Measurements from ENCODE around the gene ZBTB7C.

ZBTB7C gene

GRCh38 chr18:48263914-48264902 lies 145.0 kb downstream of the ZBTB7C start:
- DNase-seq (ENCODE audit: low read depth in 1 of 2, low spot score in 1 of 2) = no peak

GRCh38 chr18:48263192-48263853 lies 145.9 kb downstream of the ZBTB7C start:
- no peak for DNase-seq (ENCODE audit: low read depth in 1 of 2, low spot score in 1 of 2)

- no peak for DNase-seq (ENCODE audit: low read depth in 1 of 2, low spot score in 1 of 2)
Observed at GRCh38 chr18:48260237-48260636, 148.9 kb downstream of the ZBTB7C start.

- DNase-seq (ENCODE audit: low read depth in 1 of 2, low spot score in 1 of 2) = no peak
Observed at GRCh38 chr18:48256848-48257247, 152.3 kb downstream of the ZBTB7C start.

- no peak for DNase-seq (ENCODE audit: low read depth in 1 of 2, low spot score in 1 of 2)
Observed at GRCh38 chr18:48254077-48254602, 155.0 kb downstream of the ZBTB7C start.

- DNase-seq (ENCODE audit: low read depth in 1 of 2, low spot score in 1 of 2) = no peak
Observed at GRCh38 chr18:48252525-48252924, 156.7 kb downstream of the ZBTB7C start.

- DNase-seq (ENCODE audit: low read depth in 1 of 2, low spot score in 1 of 2) = no peak
Observed at GRCh38 chr18:48250918-48251317, 158.3 kb downstream of the ZBTB7C start.

GRCh38 chr18:48250362-48250907 lies 158.7 kb downstream of the ZBTB7C start:
- DNase-seq (ENCODE audit: low read depth in 1 of 2, low spot score in 1 of 2) = no peak

GRCh38 chr18:48249854-48250253 lies 159.3 kb downstream of the ZBTB7C start:
- DNase-seq (ENCODE audit: low read depth in 1 of 2, low spot score in 1 of 2) = no peak

GRCh38 chr18:48244530-48244929 lies 164.7 kb downstream of the ZBTB7C start:
- no peak for DNase-seq (ENCODE audit: low read depth in 1 of 2, low spot score in 1 of 2)

- DNase-seq (ENCODE audit: low read depth in 1 of 2, low spot score in 1 of 2) = no peak
Observed at GRCh38 chr18:48238636-48239035, 170.5 kb downstream of the ZBTB7C start.

GRCh38 chr18:48238206-48238605 lies 171.0 kb downstream of the ZBTB7C start:
- no peak for DNase-seq (ENCODE audit: low read depth in 1 of 2, low spot score in 1 of 2)

- no peak for DNase-seq (ENCODE audit: low read depth in 1 of 2, low spot score in 1 of 2)
Observed at GRCh38 chr18:48236822-48237221, 172.4 kb downstream of the ZBTB7C start.

- DNase-seq (ENCODE audit: low read depth in 1 of 2, low spot score in 1 of 2) = no peak
Observed at GRCh38 chr18:48230467-48231113, 178.6 kb downstream of the ZBTB7C start.

- no peak for DNase-seq (ENCODE audit: low read depth in 1 of 2, low spot score in 1 of 2)
Observed at GRCh38 chr18:48229552-48229981, 179.6 kb downstream of the ZBTB7C start.

GRCh38 chr18:48228841-48229240 lies 180.3 kb downstream of the ZBTB7C start:
- no peak for DNase-seq (ENCODE audit: low read depth in 1 of 2, low spot score in 1 of 2)

GRCh38 chr18:48228301-48228715 lies 180.9 kb downstream of the ZBTB7C start:
- DNase-seq (ENCODE audit: low read depth in 1 of 2, low spot score in 1 of 2) = no peak

GRCh38 chr18:48227206-48227605 lies 182.0 kb downstream of the ZBTB7C start:
- no peak for DNase-seq (ENCODE audit: low read depth in 1 of 2, low spot score in 1 of 2)

- no peak for DNase-seq (ENCODE audit: low read depth in 1 of 2, low spot score in 1 of 2)
Observed at GRCh38 chr18:48226401-48226800, 182.8 kb downstream of the ZBTB7C start.

- no peak for DNase-seq (ENCODE audit: low read depth in 1 of 2, low spot score in 1 of 2)
Observed at GRCh38 chr18:48222118-48222517, 187.1 kb downstream of the ZBTB7C start.

All from activated T-helper 1 cell treated with anti-CD3 and anti-CD28 coated beads, Interleukin-2, amount 50 U/mL, for 16 hours (primary cell).